SK-N-SH (cell line): Measurements from ENCODE around the gene ZNF474. TPM values are rescaled to one million over a fixed set of nuclear protein-coding genes. Genes with fewer than 3 reads are reported as not detected.
A peak's percentile ranks its signal among the peaks of the same experiment; 100 is the strongest.

ENCODE experiments used
- CTCF ChIA-PET: fragments of 300-600, 350-600 bp; formaldehyde crosslinking; extraction: SDS; loops from one replicate; lab custom pipeline; 2021; lab: Yijun Ruan, JAX
- POLR2A ChIA-PET: fragments of 350-600 bp; sonication (Branson Sonifier 250); formaldehyde crosslinking; extraction: SDS; loops from one replicate; lab custom pipeline; 2020; ENCODE audit warnings: antibody characterized with exemption, inconsistent platforms; lab: Yijun Ruan, JAX
- DNase-seq: peaks from one replicate; pipeline ENCODE4 v3.0.0; 2012
- H2AFZ ChIP-seq: fragments of 200-600 bp; sonication (generic); 2 replicates; pipeline ENCODE4 v1.8.1; 2016; ENCODE audit warnings: antibody characterized with exemption, mild to moderate bottlenecking, low read depth
- H3F3A ChIP-seq: fragments of 200-600 bp; sonication (generic); replicated peaks from 2 replicates; pipeline ENCODE3; 2016; ENCODE audit warnings: antibody characterized with exemption, mild to moderate bottlenecking; ENCODE audit not compliant: insufficient read depth
- H3K27ac ChIP-seq, 2 experiments: fragments of 200-500 bp in 1 of 2; fragments of 200-600 bp in 1 of 2; sonication (Bioruptor generic) in 1 of 2; sonication (generic), shearing (Covaris generic) in 1 of 2; 2 replicates each; pipeline versions ENCODE4 v1.5.1 to v1.6.1; 2014 to 2016; ENCODE audit warnings: low read depth in 2 of 2, inconsistent platforms in 1 of 2, low read length in 1 of 2, mild to moderate bottlenecking in 1 of 2, mixed read lengths in 1 of 2
- H3K27me3 ChIP-seq: fragments of 200-600 bp; sonication (generic), shearing (Covaris generic); 2 replicates; pipeline ENCODE4 v1.6.1; 2016; ENCODE audit warnings: mixed run types; ENCODE audit not compliant: insufficient read depth
- H3K36me3 ChIP-seq, 2 experiments: fragments of 200-500 bp in 1 of 2; fragments of 200-600 bp in 1 of 2; sonication (Bioruptor generic) in 1 of 2; sonication (generic) in 1 of 2; replicated peaks in 1 of 2; 2 replicates each; pipeline versions ENCODE3 to v1.5.1; 2014 to 2016; ENCODE audit warnings: low read length in 1 of 2, mild to moderate bottlenecking in 1 of 2; ENCODE audit not compliant: insufficient read depth in 2 of 2, control insufficient read depth in 1 of 2
- H3K4me1 ChIP-seq, 2 experiments: fragments of 200-500 bp in 1 of 2; fragments of 200-600 bp in 1 of 2; sonication (Bioruptor generic) in 1 of 2; sonication (generic), shearing (Covaris generic) in 1 of 2; 2 replicates each; pipeline versions ENCODE4 v1.5.1 to v1.6.1; 2014 to 2016; ENCODE audit warnings: low read depth in 1 of 2, low read length in 1 of 2, mixed run types in 1 of 2; ENCODE audit not compliant: insufficient read depth in 2 of 2, control insufficient read depth in 1 of 2
- H3K4me2 ChIP-seq: fragments of 200-600 bp; sonication (generic), shearing (Covaris generic); 2 replicates; pipeline ENCODE4 v1.6.1; 2017; ENCODE audit warnings: mixed run types
- H3K4me3 ChIP-seq, 2 experiments: fragments of 200-500 bp in 1 of 2; fragments of 200-600 bp in 1 of 2; sonication (Bioruptor generic) in 1 of 2; sonication (generic), shearing (Covaris generic) in 1 of 2; 2 replicates each; pipeline versions ENCODE4 v1.5.1 to v1.8.1; 2014 to 2016; ENCODE audit warnings: low read depth in 2 of 2, inconsistent platforms in 1 of 2, low read length in 1 of 2, mild to moderate bottlenecking in 1 of 2, mixed read lengths in 1 of 2, moderate library complexity in 1 of 2
- H3K79me2 ChIP-seq: fragments of 200-600 bp; sonication (generic); 2 replicates; pipeline ENCODE4 v1.8.1; 2017; ENCODE audit warnings: mild to moderate bottlenecking; ENCODE audit not compliant: insufficient read depth
- H3K9ac ChIP-seq: fragments of 200-600 bp; sonication (generic); 2 replicates; pipeline ENCODE4 v1.6.1; 2017; ENCODE audit warnings: mixed run types
- H3K9me2 ChIP-seq: fragments of 200-600 bp; sonication (generic); 2 replicates; pipeline ENCODE4 v1.6.1; 2017; ENCODE audit warnings: mixed run types
- H3K9me3 ChIP-seq: fragments of 200-600 bp; sonication (generic); 2 replicates; pipeline ENCODE4 v1.6.1; 2017; ENCODE audit warnings: mixed run types, mild to moderate bottlenecking, moderate library complexity
- H4K20me1 ChIP-seq: fragments of 200-600 bp; sonication (generic); 2 replicates; pipeline ENCODE4 v1.6.1; 2017; ENCODE audit warnings: mild to moderate bottlenecking, mixed run types; ENCODE audit not compliant: insufficient read depth
- CTCF ChIP-seq: fragments of 200-600 bp; sonication (generic); IDR thresholded peaks from 2 replicates; pipeline ENCODE4 v1.6.1; 2017; ENCODE audit warnings: antibody characterized with exemption, mild to moderate bottlenecking, moderate library complexity
- EP300 ChIP-seq, 2 experiments: IDR thresholded peaks; 2 replicates each; pipeline versions ENCODE4 v1.4.0 to v1.6.1; 2012; ENCODE audit warnings: borderline replicate concordance in 1 of 2, low read depth in 1 of 2, low read length in 1 of 2
- FOXM1 ChIP-seq: IDR thresholded peaks from 2 replicates; pipeline ENCODE4 v1.4.0; 2012; ENCODE audit warnings: low read depth, mild to moderate bottlenecking
- NFIC ChIP-seq: IDR thresholded peaks from 2 replicates; pipeline ENCODE4 v1.4.0; 2012; ENCODE audit warnings: borderline replicate concordance
- PBX3 ChIP-seq: IDR thresholded peaks from 2 replicates; pipeline ENCODE4; 2012
- RAD21 ChIP-seq: IDR thresholded peaks from 2 replicates; pipeline ENCODE4 v1.6.1; 2012; ENCODE audit warnings: mild to moderate bottlenecking, low read length
- RXRA ChIP-seq: IDR thresholded peaks from 2 replicates; pipeline ENCODE4 v1.4.0; 2012; ENCODE audit warnings: low read depth, mild to moderate bottlenecking, borderline replicate concordance
- SMC3 ChIP-seq: IDR thresholded peaks from 2 replicates; pipeline ENCODE4 v1.6.1; 2012; ENCODE audit warnings: low read depth, low read length, improper control_type of control experiment
- TEAD4 ChIP-seq: IDR thresholded peaks from 2 replicates; pipeline ENCODE4 v1.4.0; 2012; ENCODE audit warnings: mild to moderate bottlenecking, borderline replicate concordance; ENCODE audit not compliant: insufficient read depth
- WGBS: methylation state at CpG from one replicate; pipeline ENCODE4 v1.1.6; 2017; ENCODE audit warnings: low lambda C conversion rate; 5-methylcytosine and 5-hydroxymethylcytosine counted together
- polyA plus RNA-seq, 3 experiments: library from polyadenylated mRNA; depleted of rRNA; stranded (reverse); fragments of >200 nt; gene quantifications; 2 replicates each; pipeline ENCODE4 v1.2.3, GENCODE V29; 2012

ZNF474 gene
- polyA plus RNA-seq, 1 of the 3 experiments (the other 2 are of a cell fraction), result 0.08 TPM

GRCh38 chr5:122192497-122193496, 63.5 kb downstream of the ZNF474 start:
- Histone ChIP-seq H3K27me3 (no peaks in the 10 kb centered on the region), H3F3A (no peaks in the 10 kb centered on the region), H3K4me2 (no peak overlapping the region), H3K4me3 (no peak overlapping the region), H3K9me2 (no peaks in the 10 kb centered on the region), H2AFZ (no peak overlapping the region), H3K79me2 (no peaks in the 10 kb centered on the region), H3K27ac (no peak overlapping the region; a peak in 1 of 4 replicates), H4K20me1 (no peaks in the 10 kb centered on the region), H3K36me3 (no peaks in the 10 kb centered on the region), H3K4me1 (peaks cover 0 to 6% of the 10 kb centered on the region in 2 experiments; a peak in 2 of 4 replicates), H3K9me3 (no peaks in the 10 kb centered on the region), H3K9ac (no peak overlapping the region)
- CTCF ChIA-PET, result interaction anchor here (0.5 to 16.9 kb wide), 9 partner anchors 8 to 308 kb away, joined by 3 to 226 read pairs (median 3); no protein-coding TSS in a partner anchor
- DNase-seq, result peak; percentile 22
- POLR2A ChIA-PET, result no interaction called here
- TF ChIP-seq EP300 (IDR thresholded peaks at IDR 0.05; ENCODE audit: borderline replicate concordance in 1 of 2, low read depth in 1 of 2, low read length in 1 of 2), result no peak
- TF ChIP-seq FOXM1, result no peak
- TF ChIP-seq CTCF, result peak; percentile 69
- peak; percentile 62 for TF ChIP-seq SMC3
- TF ChIP-seq TEAD4, result no peak
- TF ChIP-seq PBX3, result no peak
- TF ChIP-seq RXRA, result no peak
- peak; percentile 79 for TF ChIP-seq RAD21
- 40% methylated on average over 8 of the region's 8 CpGs for WGBS

GRCh38 chr5:122195802-122196394, 66.6 kb downstream of the ZNF474 start:
- ChIA-PET CTCF (interaction anchor here (0.6 to 16.9 kb wide), 57 partner anchors 10 to 1079 kb away, joined by 3 to 226 read pairs (median 4); partner anchors contain the start of gene PRDM6), POLR2A (no interaction called here)
- no peak overlapping the region for H3K4me2 ChIP-seq
- no peaks in the 10 kb centered on the region for H3K9me3 ChIP-seq
- peaks cover 0 to 2% of the 10 kb centered on the region in 2 experiments; a peak in 2 of 4 replicates for H3K4me1 ChIP-seq
- no peaks in the 10 kb centered on the region for H3K36me3 ChIP-seq
- DNase-seq, result peak; percentile 35
- no peak overlapping the region for H2AFZ ChIP-seq
- no peaks in the 10 kb centered on the region for H3F3A ChIP-seq
- 32% methylated on average over 3 of the region's 3 CpGs for WGBS
- H3K4me3 ChIP-seq, result no peak overlapping the region
- no peaks in the 10 kb centered on the region; the same call in 1 of the 2 replicates for H3K27me3 ChIP-seq
- TF ChIP-seq RAD21 (peak; percentile 90), SMC3 (peak; percentile 64), NFIC (no peak), CTCF (peak; percentile 74)
- no peak overlapping the region for H3K9ac ChIP-seq
- H3K9me2 ChIP-seq, result no peaks in the 10 kb centered on the region
- H3K27ac ChIP-seq, result no peak overlapping the region
- H4K20me1 ChIP-seq, result no peaks in the 10 kb centered on the region
- H3K79me2 ChIP-seq, result no peaks in the 10 kb centered on the region
